Mesothelial cell of epicardium (in vitro differentiated cells): ENCODE results near the gene KDM4B. TPM values are rescaled to one million over a fixed set of nuclear protein-coding genes. Genes with fewer than 3 reads are reported as not detected.

Experiments
- DNase-seq, 2 experiments: peaks; one replicate each; pipeline ENCODE4 v3.0.0; 2021; ENCODE audit warnings: low spot score in 2 of 2; ENCODE audit not compliant: unreplicated experiment in 2 of 2
- H3K27ac Mint-ChIP-seq: 2 replicates; pipeline ENCODE4 v1.8.0; 2021; ENCODE audit warnings: mixed read lengths
- H3K27me3 Mint-ChIP-seq: 2 replicates; pipeline ENCODE4 v1.8.0; 2021; ENCODE audit warnings: low read depth, mixed read lengths
- H3K36me3 Mint-ChIP-seq: 2 replicates; pipeline ENCODE4 v1.8.0; 2021; ENCODE audit warnings: mixed read lengths
- H3K4me1 Mint-ChIP-seq: 2 replicates; pipeline ENCODE4 v1.8.0; 2021; ENCODE audit warnings: mixed read lengths
- H3K4me3 Mint-ChIP-seq: 2 replicates; pipeline ENCODE4 v1.8.0; 2021; ENCODE audit warnings: mild to moderate bottlenecking, moderate library complexity, mixed read lengths
- H3K9me3 Mint-ChIP-seq: 2 replicates; pipeline ENCODE4 v1.8.0; 2021; ENCODE audit warnings: mixed read lengths
- total RNA-seq: library from RNA; stranded (reverse); gene quantifications from 3 replicates; pipeline ENCODE4 v1.2.1, GENCODE V29; 2021
- TF ChIP-seq, protein P1 (sequence below): fragments of 200-600 bp; sonication (generic); IDR thresholded peaks from one replicate; pipeline ENCODE4 v1.5.0; 2021; ENCODE audit warnings: antibody characterized with exemption; ENCODE audit not compliant: unreplicated experiment

Gene KDM4B
- total RNA-seq, 1 donor from 2014 or later: 80.5 TPM

DNA sequence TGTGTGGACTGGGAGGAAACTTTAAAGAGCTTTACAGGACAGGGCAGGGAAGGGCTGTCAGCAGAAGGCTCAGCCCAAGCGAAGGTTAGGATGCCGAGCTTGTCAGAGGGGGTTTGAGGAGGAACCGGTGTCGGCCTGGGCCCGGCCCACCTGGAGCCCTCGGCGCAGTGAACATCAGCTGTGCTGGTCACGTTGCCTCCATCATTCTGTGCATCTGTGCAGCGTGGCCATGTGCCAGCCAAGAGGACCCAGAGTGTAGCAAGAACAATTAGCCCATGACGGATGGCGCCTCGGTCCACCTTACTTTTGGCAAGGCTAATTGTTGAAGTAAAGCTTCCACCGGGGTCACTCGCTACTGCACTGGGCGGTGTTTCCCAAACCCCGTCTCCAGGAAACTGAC, 210.3 kb downstream of the KDM4B start:
- Mint-ChIP-seq H3K4me1 (no peaks in the 10 kb centered on the region), H3K27me3 (peaks cover 12% of the 10 kb centered on the region), H3K9me3 (no peaks in the 10 kb centered on the region), H3K27ac (no peak overlapping the region), H3K4me3 (no peak overlapping the region), H3K36me3 (no peaks in the 10 kb centered on the region)
- no peak for DNase-seq
- TF ChIP-seq, protein P1, sequence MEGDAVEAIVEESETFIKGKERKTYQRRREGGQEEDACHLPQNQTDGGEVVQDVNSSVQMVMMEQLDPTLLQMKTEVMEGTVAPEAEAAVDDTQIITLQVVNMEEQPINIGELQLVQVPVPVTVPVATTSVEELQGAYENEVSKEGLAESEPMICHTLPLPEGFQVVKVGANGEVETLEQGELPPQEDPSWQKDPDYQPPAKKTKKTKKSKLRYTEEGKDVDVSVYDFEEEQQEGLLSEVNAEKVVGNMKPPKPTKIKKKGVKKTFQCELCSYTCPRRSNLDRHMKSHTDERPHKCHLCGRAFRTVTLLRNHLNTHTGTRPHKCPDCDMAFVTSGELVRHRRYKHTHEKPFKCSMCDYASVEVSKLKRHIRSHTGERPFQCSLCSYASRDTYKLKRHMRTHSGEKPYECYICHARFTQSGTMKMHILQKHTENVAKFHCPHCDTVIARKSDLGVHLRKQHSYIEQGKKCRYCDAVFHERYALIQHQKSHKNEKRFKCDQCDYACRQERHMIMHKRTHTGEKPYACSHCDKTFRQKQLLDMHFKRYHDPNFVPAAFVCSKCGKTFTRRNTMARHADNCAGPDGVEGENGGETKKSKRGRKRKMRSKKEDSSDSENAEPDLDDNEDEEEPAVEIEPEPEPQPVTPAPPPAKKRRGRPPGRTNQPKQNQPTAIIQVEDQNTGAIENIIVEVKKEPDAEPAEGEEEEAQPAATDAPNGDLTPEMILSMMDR: no peak

DNA sequence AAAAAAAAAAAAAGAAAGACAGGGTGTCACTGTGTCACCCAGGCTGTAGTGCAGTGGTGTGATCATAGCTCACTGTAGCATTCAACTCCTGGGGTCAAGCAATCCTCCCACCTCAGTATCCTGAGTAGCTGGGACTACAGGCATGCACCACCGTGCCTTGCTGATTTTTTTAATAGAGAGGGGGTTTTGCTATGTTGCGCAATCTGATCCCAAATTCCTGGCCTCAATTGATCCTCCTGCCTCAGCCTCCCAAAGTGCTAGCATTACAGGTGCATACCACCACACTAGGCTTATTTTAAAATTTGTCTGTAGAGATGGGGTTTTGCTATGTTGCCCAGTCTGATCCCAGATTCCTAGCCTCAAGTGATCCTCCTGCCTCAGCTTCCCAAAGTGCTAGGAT, 212.4 kb downstream of the KDM4B start:
- Mint-ChIP-seq H3K27ac (no peak overlapping the region), H3K36me3 (no peaks in the 10 kb centered on the region), H3K9me3 (no peaks in the 10 kb centered on the region), H3K4me3 (no peak overlapping the region), H3K27me3 (peaks cover 10% of the 10 kb centered on the region), H3K4me1 (no peaks in the 10 kb centered on the region)
- TF ChIP-seq, protein P1: no peak
- DNase-seq: no peak

DNA sequence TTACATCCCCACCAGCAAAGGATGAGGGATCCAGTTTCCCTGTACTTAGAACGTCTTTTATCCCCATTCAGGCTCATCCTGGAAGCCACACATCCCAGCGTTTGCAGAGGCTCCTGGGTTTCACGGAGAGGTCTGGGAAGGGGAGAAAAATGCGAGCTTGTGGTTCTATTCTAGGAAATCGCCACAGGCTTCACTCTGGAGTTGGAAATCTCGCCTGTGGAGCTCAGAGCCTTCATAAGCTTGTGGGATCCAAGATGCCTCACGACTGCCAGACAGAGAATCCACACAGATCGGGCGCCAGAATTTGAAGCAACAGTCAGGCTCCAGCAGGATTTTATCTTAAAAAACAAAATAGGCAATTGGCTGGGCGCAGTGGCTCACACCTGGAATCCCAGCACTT, 213.8 kb downstream of the KDM4B start:
- Mint-ChIP-seq H3K27ac (no peak overlapping the region), H3K9me3 (no peaks in the 10 kb centered on the region), H3K4me3 (no peak overlapping the region), H3K27me3 (peaks cover 11% of the 10 kb centered on the region), H3K36me3 (no peaks in the 10 kb centered on the region), H3K4me1 (no peaks in the 10 kb centered on the region)
- no peak for DNase-seq
- TF ChIP-seq, protein P1: no peak

DNA sequence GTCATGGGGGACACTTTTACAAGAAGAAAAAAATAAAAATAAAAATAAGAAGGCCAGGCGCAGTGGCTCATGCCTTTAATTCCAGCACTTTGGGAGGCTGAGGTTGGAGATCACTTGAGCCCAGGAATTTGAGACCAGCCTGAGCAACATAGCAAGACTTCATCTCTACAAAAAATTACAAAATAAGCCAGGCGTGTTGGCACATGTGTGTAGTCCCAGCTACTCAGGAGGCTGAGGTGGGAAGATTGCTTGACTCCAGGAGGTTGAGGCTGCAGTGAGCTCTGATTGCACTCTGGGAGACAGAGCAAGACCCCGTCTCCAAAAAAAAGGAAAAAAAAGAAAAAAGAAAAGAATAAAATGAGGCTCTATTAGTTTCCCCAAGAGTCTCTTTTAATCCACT, 214.7 kb downstream of the KDM4B start:
- no peak for DNase-seq
- Mint-ChIP-seq H3K27ac (no peak overlapping the region), H3K4me3 (no peak overlapping the region), H3K36me3 (no peaks in the 10 kb centered on the region), H3K4me1 (no peaks in the 10 kb centered on the region), H3K9me3 (no peaks in the 10 kb centered on the region), H3K27me3 (peaks cover 8% of the 10 kb centered on the region)
- TF ChIP-seq, protein P1: no peak

DNA sequence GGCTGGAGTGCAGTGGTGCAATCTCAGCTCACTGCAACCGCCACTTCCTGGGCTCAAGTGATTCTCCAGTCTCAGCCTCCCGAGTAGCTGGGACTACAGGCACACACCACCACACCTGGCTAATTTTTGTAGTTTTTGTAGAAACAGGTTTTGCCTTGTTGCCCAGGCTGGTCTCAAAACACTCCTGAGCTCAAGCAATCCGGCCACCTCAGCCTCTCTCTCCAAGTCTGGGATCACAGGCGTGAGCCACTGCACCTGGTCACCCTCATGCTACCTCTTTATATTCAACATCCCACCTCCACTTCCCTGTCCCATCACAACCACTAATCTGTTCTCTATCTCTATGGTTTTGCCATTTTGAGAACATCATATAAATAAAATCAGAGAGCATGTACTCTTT, 216.0 kb downstream of the KDM4B start:
- Mint-ChIP-seq H3K27ac (no peak overlapping the region), H3K4me1 (peaks cover 6% of the 10 kb centered on the region), H3K27me3 (peaks cover 13% of the 10 kb centered on the region), H3K36me3 (no peaks in the 10 kb centered on the region), H3K9me3 (no peaks in the 10 kb centered on the region), H3K4me3 (no peak overlapping the region)
- TF ChIP-seq, protein P1: no peak
- no peak for DNase-seq
